H9 (cell line): Measurements from ENCODE around the gene OR10H5. TPM values are rescaled to one million over a fixed set of nuclear protein-coding genes. Genes with fewer than 3 reads are reported as not detected.

Experiments
- DNase-seq: peaks from one replicate; pipeline ENCODE4 v3.0.0-alpha.2; 2017
- H2AFZ ChIP-seq: one replicate; pipeline ENCODE4 v1.6.1; 2013; ENCODE audit warnings: mild to moderate bottlenecking, low read length, control low read depth, moderate library complexity
- H2AK5ac ChIP-seq: 2 replicates; pipeline ENCODE4 v1.6.1; 2013; ENCODE audit warnings: low read length, control low read depth, mixed read lengths; ENCODE audit not compliant: insufficient read length
- H2BK120ac ChIP-seq: one replicate; pipeline ENCODE4 v1.6.1; 2013; ENCODE audit warnings: low read depth, mild to moderate bottlenecking, low read length, control low read depth, inconsistent platforms; ENCODE audit not compliant: poor library complexity, severe bottlenecking
- H2BK12ac ChIP-seq: 2 replicates; pipeline ENCODE4 v1.6.1; 2013; ENCODE audit warnings: low read length, control low read depth, mixed read lengths, low read depth; ENCODE audit not compliant: insufficient read length
- H2BK15ac ChIP-seq: 2 replicates; pipeline ENCODE4 v1.6.1; 2013; ENCODE audit warnings: low read depth, low read length, control low read depth
- H2BK20ac ChIP-seq: one replicate; pipeline ENCODE4 v1.6.1; 2013; ENCODE audit warnings: low read depth, mild to moderate bottlenecking, low read length, control low read depth, inconsistent platforms; ENCODE audit not compliant: poor library complexity, severe bottlenecking
- H2BK5ac ChIP-seq: 2 replicates; pipeline ENCODE4 v1.6.1; 2013; ENCODE audit warnings: low read length, control low read depth, mixed read lengths; ENCODE audit not compliant: insufficient read length
- H3K14ac ChIP-seq: 2 replicates; pipeline ENCODE4 v1.6.1; 2013; ENCODE audit warnings: low read length, control low read depth; ENCODE audit not compliant: insufficient read depth
- H3K18ac ChIP-seq: 2 replicates; pipeline ENCODE4 v1.6.1; 2013; ENCODE audit warnings: low read depth, mild to moderate bottlenecking, mixed read lengths, low read length, control low read depth; ENCODE audit not compliant: insufficient read length
- H3K23ac ChIP-seq: 2 replicates; pipeline ENCODE4 v1.6.1; 2013; ENCODE audit warnings: low read length, control low read depth, mixed read lengths, low read depth; ENCODE audit not compliant: insufficient read length
- H3K23me2 ChIP-seq: 2 replicates; pipeline ENCODE4 v1.6.1; 2013; ENCODE audit warnings: low read depth, mild to moderate bottlenecking, mixed read lengths, low read length, control low read depth; ENCODE audit not compliant: insufficient read length, poor library complexity, severe bottlenecking
- H3K27ac ChIP-seq: 2 replicates; pipeline ENCODE4 v1.5.1; 2013; ENCODE audit warnings: low read length, control low read depth, mixed read lengths, low read depth; ENCODE audit not compliant: insufficient read length
- H3K27me3 ChIP-seq: 2 replicates; pipeline ENCODE4 v1.6.1; 2013; ENCODE audit warnings: low read length, control low read depth, inconsistent platforms; ENCODE audit not compliant: insufficient read depth
- H3K4ac ChIP-seq: 2 replicates; pipeline ENCODE4 v1.6.1; 2013; ENCODE audit warnings: low read depth, mild to moderate bottlenecking, control low read depth, inconsistent platforms, low read length, moderate library complexity
- H3K4me1 ChIP-seq: 2 replicates; pipeline ENCODE4 v1.6.1; 2013; ENCODE audit warnings: low read length, control low read depth, inconsistent platforms; ENCODE audit not compliant: insufficient read depth
- H3K4me2 ChIP-seq: 2 replicates; pipeline ENCODE4 v1.6.1; 2013; ENCODE audit warnings: low read length, control low read depth, mixed read lengths; ENCODE audit not compliant: insufficient read length, insufficient read depth
- H3K56ac ChIP-seq: 2 replicates; pipeline ENCODE4 v1.6.1; 2013; ENCODE audit warnings: low read depth, mild to moderate bottlenecking, mixed read lengths, low read length, control low read depth; ENCODE audit not compliant: insufficient read length
- H3K79me1 ChIP-seq: 2 replicates; pipeline ENCODE4 v1.6.1; 2013; ENCODE audit warnings: low read depth, mild to moderate bottlenecking, moderate library complexity, low read length, control low read depth, inconsistent platforms; ENCODE audit not compliant: insufficient read depth, poor library complexity, severe bottlenecking
- H3K79me2 ChIP-seq: 2 replicates; pipeline ENCODE4 v1.6.1; 2013; ENCODE audit warnings: low read length, control low read depth, inconsistent platforms; ENCODE audit not compliant: insufficient read depth
- H3K9ac ChIP-seq: 2 replicates; pipeline ENCODE4 v1.6.1; 2013; ENCODE audit warnings: low read length, control low read depth, mixed read lengths; ENCODE audit not compliant: insufficient read length; ENCODE audit errors: extremely low read depth
- H3K9me3 ChIP-seq: one replicate; pipeline ENCODE4 v1.6.1; 2013; ENCODE audit warnings: low read depth, low read length, inconsistent platforms; ENCODE audit not compliant: control insufficient read depth
- H3T11ph ChIP-seq: one replicate; pipeline ENCODE4 v1.6.1; 2013; ENCODE audit warnings: mild to moderate bottlenecking, low read length, control low read depth, inconsistent platforms
- H4K20me1 ChIP-seq: one replicate; pipeline ENCODE4 v1.6.1; 2013; ENCODE audit not compliant: control insufficient read depth, insufficient read length, insufficient read depth
- H4K5ac ChIP-seq: 2 replicates; pipeline ENCODE4 v1.6.1; 2013; ENCODE audit warnings: low read depth, mild to moderate bottlenecking, mixed read lengths, low read length, control low read depth; ENCODE audit not compliant: insufficient read length
- H4K8ac ChIP-seq: replicated peaks from 2 replicates; pipeline ENCODE4 v1.6.1; 2013; ENCODE audit warnings: low read length, control low read depth, mixed read lengths, low read depth; ENCODE audit not compliant: insufficient read length
- H4K91ac ChIP-seq: 2 replicates; pipeline ENCODE4 v1.6.1; 2013; ENCODE audit warnings: low read depth, mild to moderate bottlenecking, moderate library complexity, mixed read lengths, low read length, control low read depth; ENCODE audit not compliant: insufficient read length
- H3K27ac Mint-ChIP-seq, 3 experiments: 2 replicates in 2 of 3; 3 replicates in 1 of 3; pipeline ENCODE4 v1.8.0; 2020 to 2021; ENCODE audit warnings: mixed read lengths in 3 of 3, mild to moderate bottlenecking in 1 of 3, moderate library complexity in 1 of 3
- H3K27me3 Mint-ChIP-seq: 2 replicates; pipeline ENCODE4 v1.8.0; 2021; ENCODE audit warnings: low read depth, mild to moderate bottlenecking, moderate library complexity, mixed read lengths
- H3K36me3 Mint-ChIP-seq, 3 experiments: 2 replicates in 2 of 3; 3 replicates in 1 of 3; pipeline ENCODE4 v1.8.0; 2020 to 2021; ENCODE audit warnings: low read depth in 3 of 3, mixed read lengths in 3 of 3; ENCODE audit not compliant: insufficient read depth in 1 of 3
- H3K4me1 Mint-ChIP-seq, 2 experiments: 2 replicates each; pipeline ENCODE4 v1.8.0; 2020; ENCODE audit warnings: mixed read lengths in 2 of 2
- H3K4me3 Mint-ChIP-seq, 2 experiments: 2 replicates in 1 of 2; 3 replicates in 1 of 2; pipeline ENCODE4 v1.8.0; 2020 to 2021; ENCODE audit warnings: mild to moderate bottlenecking in 2 of 2, mixed read lengths in 2 of 2, moderate library complexity in 1 of 2
- H3K9me3 Mint-ChIP-seq, 2 experiments: 2 replicates in 1 of 2; 3 replicates in 1 of 2; pipeline ENCODE4 v1.8.0; 2020; ENCODE audit warnings: mild to moderate bottlenecking in 2 of 2, mixed read lengths in 2 of 2, moderate library complexity in 1 of 2
- WGBS: extraction: QIAGEN DNeasy Blood & Tissue Kit; methylation state at CpG from one replicate; pipeline ENCODE4 v1.1.7; 2013; ENCODE audit warnings: missing lambda C conversion rate, low lambda C conversion rate, mixed read lengths; ENCODE audit not compliant: insufficient read length; ENCODE audit errors: extremely low coverage; 5-methylcytosine and 5-hydroxymethylcytosine counted together
- total RNA-seq: library from RNA; stranded (reverse); gene quantifications from 2 replicates; pipeline ENCODE4 v1.2.1, GENCODE V29; 2021
- TF ChIP-seq, protein P1 (sequence below): fragments of 200-600 bp; sonication (generic); conservative IDR thresholded peaks from 3 replicates; pipeline ENCODE4 v1.8.0; 2021; ENCODE audit warnings: antibody characterized with exemption, mild to moderate bottlenecking

OR10H5 gene
- total RNA-seq, 1 experiment from 2014 or later, result not detected

DNA sequence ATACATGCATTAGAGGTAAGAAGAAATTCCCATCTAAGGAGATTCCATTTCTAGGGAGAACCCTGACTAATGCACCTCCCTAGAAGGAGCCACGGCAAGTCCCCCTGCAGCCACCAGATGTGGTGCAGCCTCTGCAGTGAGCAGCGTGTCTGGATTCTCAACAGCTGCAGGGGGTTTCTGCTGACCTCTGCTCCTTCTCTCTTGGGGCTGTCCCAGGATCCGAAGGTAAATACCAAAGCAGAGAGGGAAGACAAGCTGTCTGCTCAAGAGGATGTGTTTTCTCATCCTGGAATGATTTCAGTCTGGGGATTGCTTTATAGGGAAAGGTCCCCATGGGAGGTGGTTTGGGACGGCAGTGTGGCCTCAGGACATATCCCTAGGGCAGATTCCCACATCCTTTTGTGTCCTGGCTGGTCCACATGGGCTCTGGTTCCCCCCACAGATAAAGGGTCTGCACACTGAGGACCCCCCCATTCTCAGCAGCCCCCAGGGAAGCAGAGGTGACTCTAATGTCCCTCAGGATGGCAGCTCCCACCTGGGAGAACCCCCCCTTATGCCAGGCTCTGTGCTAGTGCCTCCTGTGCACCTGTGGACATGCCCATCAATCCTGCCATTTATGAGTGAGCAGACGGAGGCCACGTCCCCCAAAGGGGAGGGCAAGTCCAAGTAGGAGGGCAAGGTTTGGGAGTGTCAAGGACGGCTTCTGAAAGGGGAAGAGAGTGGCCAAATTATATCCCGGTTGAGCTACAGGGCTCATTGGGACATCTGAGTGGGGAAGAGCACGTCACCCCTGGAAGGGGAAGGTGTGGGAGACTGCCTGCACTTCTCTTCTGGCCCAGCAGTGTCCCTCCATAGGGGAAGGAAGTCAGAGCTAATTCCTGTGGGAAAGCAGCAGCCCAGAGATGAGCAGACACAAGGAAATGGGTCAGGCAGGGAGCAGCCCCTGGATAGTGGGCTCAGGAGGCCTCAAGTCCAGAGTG is 10.2 kb upstream of the OR10H5 start:
- peaks cover 88 to 96% of the 10 kb centered on the region in 2 experiments for H3K9me3 Mint-ChIP-seq
- peaks cover 5% of the 10 kb centered on the region; the same call in 1 of the 2 replicates for H3K27me3 Mint-ChIP-seq
- no peak overlapping the region for H3T11ph ChIP-seq
- no peak overlapping the region for H2BK120ac ChIP-seq
- no peak for DNase-seq
- H3K9ac ChIP-seq, result no peak overlapping the region
- H3K79me1 ChIP-seq, result no peaks in the 10 kb centered on the region
- H3K4me1 Mint-ChIP-seq, result no peaks in the 10 kb centered on the region
- no peak overlapping the region for H2AFZ ChIP-seq
- H3K4me2 ChIP-seq, result no peak overlapping the region
- no peak overlapping the region for H2BK12ac ChIP-seq
- H3K4me3 Mint-ChIP-seq, result no peak overlapping the region
- H4K5ac ChIP-seq, result no peak overlapping the region
- H3K9me3 ChIP-seq, result peaks cover 92% of the 10 kb centered on the region
- H4K8ac ChIP-seq, result no peak overlapping the region
- peaks cover 9 to 47% (median 13%) of the 10 kb centered on the region in 3 experiments; a peak in 6 of 7 replicates for H3K36me3 Mint-ChIP-seq
- no peak overlapping the region for H2AK5ac ChIP-seq
- H3K27ac Mint-ChIP-seq, result no peak overlapping the region
- no peaks in the 10 kb centered on the region for H3K23me2 ChIP-seq
- no peak overlapping the region for H3K4ac ChIP-seq
- TF ChIP-seq, protein P1, sequence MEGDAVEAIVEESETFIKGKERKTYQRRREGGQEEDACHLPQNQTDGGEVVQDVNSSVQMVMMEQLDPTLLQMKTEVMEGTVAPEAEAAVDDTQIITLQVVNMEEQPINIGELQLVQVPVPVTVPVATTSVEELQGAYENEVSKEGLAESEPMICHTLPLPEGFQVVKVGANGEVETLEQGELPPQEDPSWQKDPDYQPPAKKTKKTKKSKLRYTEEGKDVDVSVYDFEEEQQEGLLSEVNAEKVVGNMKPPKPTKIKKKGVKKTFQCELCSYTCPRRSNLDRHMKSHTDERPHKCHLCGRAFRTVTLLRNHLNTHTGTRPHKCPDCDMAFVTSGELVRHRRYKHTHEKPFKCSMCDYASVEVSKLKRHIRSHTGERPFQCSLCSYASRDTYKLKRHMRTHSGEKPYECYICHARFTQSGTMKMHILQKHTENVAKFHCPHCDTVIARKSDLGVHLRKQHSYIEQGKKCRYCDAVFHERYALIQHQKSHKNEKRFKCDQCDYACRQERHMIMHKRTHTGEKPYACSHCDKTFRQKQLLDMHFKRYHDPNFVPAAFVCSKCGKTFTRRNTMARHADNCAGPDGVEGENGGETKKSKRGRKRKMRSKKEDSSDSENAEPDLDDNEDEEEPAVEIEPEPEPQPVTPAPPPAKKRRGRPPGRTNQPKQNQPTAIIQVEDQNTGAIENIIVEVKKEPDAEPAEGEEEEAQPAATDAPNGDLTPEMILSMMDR, result no peak
- no peaks in the 10 kb centered on the region for H3K4me1 ChIP-seq
- no CpG with 5 or more reads among the region's 9 CpGs for WGBS
- no peak overlapping the region for H4K91ac ChIP-seq
- H3K79me2 ChIP-seq, result no peaks in the 10 kb centered on the region
- no peak overlapping the region for H3K23ac ChIP-seq
- H2BK20ac ChIP-seq, result no peak overlapping the region
- H4K20me1 ChIP-seq, result peaks cover 3% of the 10 kb centered on the region
- H3K27me3 ChIP-seq, result no peaks in the 10 kb centered on the region
- H2BK5ac ChIP-seq, result no peak overlapping the region
- H3K27ac ChIP-seq, result no peak overlapping the region
- H3K14ac ChIP-seq, result no peak overlapping the region
- no peak overlapping the region for H3K18ac ChIP-seq
- H3K56ac ChIP-seq, result no peak overlapping the region
- no peak overlapping the region for H2BK15ac ChIP-seq
